ENCODE results near the gene RNPEPL1.

The RNPEPL1 gene

GRCh38 chr2:240574386-240575100 is 6.3 kb downstream of the RNPEPL1 start:
- no peak overlapping the region for H3K4me3 ChIP-seq (replicated peaks; ENCODE audit: low read depth, low read length)
- no peak for TF ChIP-seq CTCF (IDR thresholded peaks at IDR 0.05; ENCODE audit: low read length, missing control alignments)

GRCh38 chr2:240575101-240575965 is 7.0 kb downstream of the RNPEPL1 start:
- no peak overlapping the region for H3K4me3 ChIP-seq (replicated peaks; ENCODE audit: low read depth, low read length)
- no peak for TF ChIP-seq CTCF (IDR thresholded peaks at IDR 0.05; ENCODE audit: low read length, missing control alignments)
- no peak for DNase-seq (ENCODE audit: low read depth)

More at GRCh38 chr2:240574386-240575100, 6.3 kb downstream of the RNPEPL1 start:
- DNase-seq (ENCODE audit: low read depth), result no peak

- H3K4me3 ChIP-seq (replicated peaks; ENCODE audit: low read depth, low read length), result no peak overlapping the region
- TF ChIP-seq CTCF (IDR thresholded peaks at IDR 0.05; ENCODE audit: low read length, missing control alignments), result no peak
- no peak for DNase-seq (ENCODE audit: low read depth)
Observed at GRCh38 chr2:240576036-240576435, 7.8 kb downstream of the RNPEPL1 start.

GRCh38 chr2:240576436-240577205 is 8.3 kb downstream of the RNPEPL1 start:
- TF ChIP-seq CTCF (IDR thresholded peaks at IDR 0.05; ENCODE audit: low read length, missing control alignments), result no peak
- H3K4me3 ChIP-seq (replicated peaks; ENCODE audit: low read depth, low read length), result no peak overlapping the region
- DNase-seq (ENCODE audit: low read depth), result no peak

- no peak overlapping the region for H3K4me3 ChIP-seq (replicated peaks; ENCODE audit: low read depth, low read length)
- no peak for TF ChIP-seq CTCF (IDR thresholded peaks at IDR 0.05; ENCODE audit: low read length, missing control alignments)
- DNase-seq (ENCODE audit: low read depth), result no peak
Observed at GRCh38 chr2:240577281-240578109, 9.2 kb downstream of the RNPEPL1 start.

GRCh38 chr2:240578110-240578450 is 9.8 kb downstream of the RNPEPL1 start:
- no peak for DNase-seq (ENCODE audit: low read depth)
- TF ChIP-seq CTCF (IDR thresholded peaks at IDR 0.05; ENCODE audit: low read length, missing control alignments), result no peak
- H3K4me3 ChIP-seq (replicated peaks; ENCODE audit: low read depth, low read length), result no peak overlapping the region
